ENCODE measurements around the gene SESTD1. TPM values are rescaled to one million over a fixed set of nuclear protein-coding genes. Genes with fewer than 3 reads are reported as not detected.

SESTD1 gene
- total and polyA plus RNA-seq, 2 of the 13 experiments (the other 11 are each of a cell fraction or from before 2014, with no cell fraction given), result 74.4 to 101 TPM

DNA sequence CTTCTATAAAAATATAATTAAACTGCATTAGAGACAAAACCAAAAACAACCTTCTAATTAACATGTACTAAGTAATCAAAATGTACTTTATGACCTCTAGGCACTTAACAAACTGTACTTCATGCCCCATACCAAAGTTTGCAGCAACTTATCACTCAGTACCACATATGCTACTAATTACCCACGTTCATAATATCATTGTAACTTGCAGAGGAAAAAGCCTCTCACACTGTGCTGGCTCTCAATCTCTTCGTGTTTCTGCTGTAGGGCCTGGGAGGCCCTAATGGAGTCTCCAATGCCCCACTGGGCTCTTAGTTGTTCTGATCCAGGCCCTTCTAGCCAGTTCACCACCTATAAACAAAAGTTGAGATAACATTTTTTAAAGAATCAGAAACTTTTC is 132.6 kb downstream of the SESTD1 start:
- BruUV-seq (replicated peaks), result no TSS peak

More for the DNA sequence above, 132.6 kb downstream of the SESTD1 start:
- DNase-seq (ENCODE audit: low spot score) (no peak), FAIRE-seq (no peak), ATAC-seq (no peak)
- H3K27me3 ChIP-seq (ENCODE audit: control insufficient read depth in 1 of 2, insufficient read depth in 2 of 2, low read length in 2 of 2), result no peaks in the 10 kb centered on the region
- no peaks in the 10 kb centered on the region for H3K79me2 ChIP-seq (ENCODE audit: insufficient read depth, low read length)
- no peak overlapping the region for H3K4me2 ChIP-seq (ENCODE audit: low read depth, low read length)
- no peak overlapping the region for H3K27ac ChIP-seq (ENCODE audit: extremely low read length, insufficient read depth, low read length)
- H3K9me3 ChIP-seq (ENCODE audit: low read length), result no peaks in the 10 kb centered on the region
- TF ChIP-seq TGIF2 (CRISPR knock-in tag; IDR thresholded peaks at IDR 0.05), result no peak
- TF ChIP-seq, protein P1, sequence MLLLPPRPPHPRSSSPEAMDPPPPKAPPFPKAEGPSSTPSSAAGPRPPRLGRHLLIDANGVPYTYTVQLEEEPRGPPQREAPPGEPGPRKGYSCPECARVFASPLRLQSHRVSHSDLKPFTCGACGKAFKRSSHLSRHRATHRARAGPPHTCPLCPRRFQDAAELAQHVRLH (CRISPR knock-in tag; IDR thresholded peaks at IDR 0.05; ENCODE audit: borderline replicate concordance, low read depth), result no peak
- TF ChIP-seq ZNF333 (CRISPR knock-in tag; IDR thresholded peaks at IDR 0.05; ENCODE audit: borderline replicate concordance), result no peak
- TF ChIP-seq ZNF772 (CRISPR knock-in tag; IDR thresholded peaks at IDR 0.05), result no peak
- TF ChIP-seq MEF2D (CRISPR knock-in tag; IDR thresholded peaks at IDR 0.05), result no peak
- no peak for TF ChIP-seq NCOA2 (CRISPR knock-in tag; IDR thresholded peaks at IDR 0.05)
- no peak for TF ChIP-seq ZNF263 (CRISPR knock-in tag; IDR thresholded peaks at IDR 0.05)
- no peak for TF ChIP-seq ZNF567 (CRISPR knock-in tag; IDR thresholded peaks at IDR 0.05; ENCODE audit: borderline replicate concordance)
- TF ChIP-seq, protein P2, sequence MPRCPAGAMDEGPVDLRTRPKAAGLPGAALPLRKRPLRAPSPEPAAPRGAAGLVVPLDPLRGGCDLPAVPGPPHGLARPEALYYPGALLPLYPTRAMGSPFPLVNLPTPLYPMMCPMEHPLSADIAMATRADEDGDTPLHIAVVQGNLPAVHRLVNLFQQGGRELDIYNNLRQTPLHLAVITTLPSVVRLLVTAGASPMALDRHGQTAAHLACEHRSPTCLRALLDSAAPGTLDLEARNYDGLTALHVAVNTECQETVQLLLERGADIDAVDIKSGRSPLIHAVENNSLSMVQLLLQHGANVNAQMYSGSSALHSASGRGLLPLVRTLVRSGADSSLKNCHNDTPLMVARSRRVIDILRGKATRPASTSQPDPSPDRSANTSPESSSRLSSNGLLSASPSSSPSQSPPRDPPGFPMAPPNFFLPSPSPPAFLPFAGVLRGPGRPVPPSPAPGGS (CRISPR knock-in tag; IDR thresholded peaks at IDR 0.05), result no peak
- TF ChIP-seq ZNF607 (CRISPR knock-in tag; IDR thresholded peaks at IDR 0.05; ENCODE audit: borderline replicate concordance), result no peak
- no peak for TF ChIP-seq AHR (CRISPR knock-in tag; IDR thresholded peaks at IDR 0.05)
- TF ChIP-seq, protein P3, sequence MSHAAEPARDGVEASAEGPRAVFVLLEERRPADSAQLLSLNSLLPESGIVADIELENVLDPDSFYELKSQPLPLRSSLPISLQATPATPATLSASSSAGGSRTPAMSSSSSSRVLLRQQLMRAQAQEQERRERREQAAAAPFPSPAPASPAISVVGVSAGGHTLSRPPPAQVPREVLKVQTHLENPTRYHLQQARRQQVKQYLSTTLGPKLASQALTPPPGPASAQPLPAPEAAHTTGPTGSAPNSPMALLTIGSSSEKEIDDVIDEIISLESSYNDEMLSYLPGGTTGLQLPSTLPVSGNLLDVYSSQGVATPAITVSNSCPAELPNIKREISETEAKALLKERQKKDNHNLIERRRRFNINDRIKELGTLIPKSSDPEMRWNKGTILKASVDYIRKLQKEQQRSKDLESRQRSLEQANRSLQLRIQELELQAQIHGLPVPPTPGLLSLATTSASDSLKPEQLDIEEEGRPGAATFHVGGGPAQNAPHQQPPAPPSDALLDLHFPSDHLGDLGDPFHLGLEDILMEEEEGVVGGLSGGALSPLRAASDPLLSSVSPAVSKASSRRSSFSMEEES (CRISPR knock-in tag; IDR thresholded peaks at IDR 0.05), result no peak
- TF ChIP-seq ISX (CRISPR knock-in tag; conservative IDR thresholded peaks at IDR 0.05), result no peak
- TF ChIP-seq ZNF768 (CRISPR knock-in tag; IDR thresholded peaks at IDR 0.05), result no peak
- no peak overlapping the region for H3K9ac ChIP-seq (ENCODE audit: insufficient read depth, low read depth, low read length)
- no peak overlapping the region for H3K4me3 ChIP-seq (replicated peaks in 1 of 3; ENCODE audit: insufficient read depth in 1 of 3, low read depth in 2 of 3, low read length in 3 of 3)
- no peaks in the 10 kb centered on the region for H4K20me1 ChIP-seq (ENCODE audit: insufficient read depth, low read length)
- in situ Hi-C loops (cut with HindIII; ENCODE audit: extremely low pct_ligation_motif_present, low pct_unique_long_range_greater_than_20kb), result no loop called here
- intact Hi-C loops (cut with micrococcal nuclease; ENCODE audit: unreplicated experiment), result no loop called here
- peaks cover 7 to 26% of the 10 kb centered on the region in 2 experiments; a peak in 4 of 5 replicates for H3K36me3 ChIP-seq (replicated peaks in 1 of 2; ENCODE audit: control insufficient read depth in 1 of 2, insufficient read depth in 2 of 2, low read length in 2 of 2)
- ChIA-PET POLR2A (no interaction called here), CTCF (ENCODE audit: low intra/inter-chr PET ratio, low total read pairs) (no interaction called here)
- WGBS (ENCODE audit: low lambda C conversion rate), result 88% methylated on average over 2 of the region's 2 CpGs
- no peak overlapping the region for H2AFZ ChIP-seq (ENCODE audit: low read length)
- H3K4me1 ChIP-seq (ENCODE audit: insufficient read depth, low read length), result peaks cover 6% of the 10 kb centered on the region

Measured in HepG2 (cell line).